ENCODE measurements around the gene AKAP8.

Gene AKAP8

DNA sequence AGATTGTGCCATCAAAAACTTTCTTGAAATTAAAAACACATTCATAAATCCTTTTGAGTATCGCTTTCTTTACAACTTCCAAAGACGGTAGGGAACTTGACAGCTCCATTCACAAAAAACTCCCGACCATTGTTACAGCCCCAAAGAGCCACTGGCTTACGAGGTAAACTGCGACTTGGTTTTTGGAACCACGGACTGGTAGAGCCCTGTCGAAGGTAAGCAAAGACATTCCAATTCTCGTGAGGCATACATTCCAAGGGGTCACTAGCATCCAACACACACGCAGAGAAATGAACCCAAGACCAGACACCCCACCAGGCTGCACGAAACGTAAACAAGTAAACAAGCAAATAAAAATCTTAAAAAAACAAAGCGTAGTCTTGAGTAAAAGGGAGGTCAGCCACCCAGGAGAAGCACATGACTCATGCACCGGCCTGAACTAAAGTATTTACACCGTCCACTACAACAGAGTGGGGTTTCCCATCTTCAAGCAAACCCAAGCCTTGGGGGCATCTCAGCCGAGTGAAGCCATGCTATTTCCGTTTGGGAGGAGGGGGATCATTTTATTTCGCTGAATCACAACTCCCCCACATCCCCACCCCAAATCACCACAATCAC, 48.7 kb downstream of the AKAP8 start:
- no peak for FAIRE-seq

DNA sequence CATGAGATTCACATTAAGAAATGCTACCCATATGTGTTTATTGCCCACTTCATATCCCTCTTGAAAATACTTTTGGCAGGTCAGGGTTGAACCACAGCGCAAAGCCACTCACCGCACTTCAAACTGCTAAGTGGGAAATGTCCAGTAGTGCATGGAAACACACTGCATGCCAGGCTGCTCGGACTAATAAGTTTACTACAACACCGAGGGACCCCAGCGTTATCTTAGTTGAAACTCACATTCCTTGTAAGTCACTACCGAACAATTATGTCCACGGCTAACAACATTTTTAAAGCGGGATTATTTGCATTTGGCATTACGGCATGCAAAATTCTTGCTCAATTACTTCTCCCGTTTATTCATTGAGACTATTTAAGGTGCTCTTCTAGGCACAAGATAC, 51.3 kb downstream of the AKAP8 start:
- no peak for FAIRE-seq

DNA sequence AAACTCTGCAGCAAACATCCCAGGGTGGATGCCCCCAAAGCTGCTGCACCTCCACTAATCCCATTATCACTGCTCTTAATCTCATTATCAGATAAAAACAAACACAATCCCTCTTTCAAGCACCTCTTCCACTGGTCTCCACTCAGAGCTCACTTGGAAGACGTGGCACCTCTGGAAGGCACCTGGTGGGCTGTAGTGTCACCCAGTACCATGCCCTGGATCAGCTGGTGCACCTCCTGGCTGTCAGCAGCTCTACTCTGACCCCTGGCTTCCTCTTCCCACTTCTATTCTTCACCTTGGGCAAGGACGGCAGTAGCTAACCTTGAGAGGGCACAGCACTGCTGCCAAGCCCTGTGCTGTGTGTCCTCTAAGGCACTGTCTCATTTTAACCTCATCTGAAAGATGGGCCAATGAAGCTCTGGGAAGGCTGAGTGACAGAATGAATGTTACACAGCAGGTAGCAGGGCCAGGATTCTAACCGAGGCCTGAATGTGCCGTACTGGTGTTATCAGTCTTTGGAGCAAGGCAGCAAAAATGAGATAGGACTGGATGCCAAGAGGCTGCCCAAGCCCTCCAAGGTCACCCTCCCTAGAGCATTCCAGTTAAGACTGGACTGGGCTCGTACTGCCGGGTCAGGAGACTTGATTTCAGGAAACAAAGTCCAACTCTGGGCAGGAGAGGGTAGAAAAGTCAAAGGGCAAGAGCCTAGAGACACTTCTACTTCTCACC, 54.6 kb downstream of the AKAP8 start:
- FAIRE-seq = no peak

DNA sequence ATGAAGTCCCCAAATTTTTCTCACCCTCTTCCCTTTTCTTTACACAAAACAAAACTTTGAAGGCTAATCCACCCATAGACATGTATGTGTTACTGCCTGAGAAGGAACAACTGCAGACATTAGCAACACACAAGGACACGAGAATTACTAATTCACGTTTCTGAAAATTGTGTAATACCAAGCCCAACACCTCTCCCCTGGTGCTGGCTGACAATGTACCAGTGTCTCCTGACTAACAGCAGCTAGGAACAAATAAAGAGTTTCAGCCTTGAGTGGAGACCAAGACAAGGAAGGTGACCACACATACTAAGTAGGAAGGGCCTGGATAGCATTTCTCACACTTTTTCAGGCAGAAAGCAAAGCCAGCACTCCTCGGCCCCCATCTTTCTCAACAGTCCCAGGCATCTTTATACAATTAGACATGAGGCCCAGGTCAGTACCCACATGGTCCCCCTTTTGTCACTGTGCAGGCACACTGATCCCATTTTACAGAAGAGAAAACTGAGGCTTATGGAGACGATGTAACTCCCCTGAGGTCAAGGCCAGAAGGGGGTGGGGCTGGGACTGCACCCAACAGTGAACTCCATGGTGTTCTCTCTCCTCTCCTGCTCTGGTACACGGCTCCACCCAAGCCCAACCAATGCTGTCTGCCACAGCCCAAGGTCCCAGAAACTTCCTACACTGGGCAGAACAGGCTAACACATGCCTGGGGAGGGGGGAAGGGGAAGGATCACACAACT, 55.9 kb downstream of the AKAP8 start:
- FAIRE-seq = no peak

DNA sequence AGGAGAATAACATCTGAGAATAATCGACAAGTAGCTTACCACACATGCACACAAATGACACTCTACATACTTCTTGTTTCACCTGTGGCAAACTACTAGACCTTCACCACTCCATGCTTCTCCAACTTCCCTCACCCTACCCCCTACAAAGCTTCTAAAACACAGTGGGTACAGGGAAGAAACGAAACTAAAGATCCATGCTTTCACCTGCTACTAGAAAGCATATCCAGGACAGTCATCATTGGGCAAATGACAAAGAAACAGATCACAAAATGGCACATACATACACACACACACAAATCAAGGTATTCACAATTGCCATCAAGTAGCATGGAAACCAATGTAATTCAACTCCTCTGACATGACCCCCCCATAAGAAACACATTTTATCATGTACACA, 57.8 kb downstream of the AKAP8 start:
- no peak for FAIRE-seq

DNA sequence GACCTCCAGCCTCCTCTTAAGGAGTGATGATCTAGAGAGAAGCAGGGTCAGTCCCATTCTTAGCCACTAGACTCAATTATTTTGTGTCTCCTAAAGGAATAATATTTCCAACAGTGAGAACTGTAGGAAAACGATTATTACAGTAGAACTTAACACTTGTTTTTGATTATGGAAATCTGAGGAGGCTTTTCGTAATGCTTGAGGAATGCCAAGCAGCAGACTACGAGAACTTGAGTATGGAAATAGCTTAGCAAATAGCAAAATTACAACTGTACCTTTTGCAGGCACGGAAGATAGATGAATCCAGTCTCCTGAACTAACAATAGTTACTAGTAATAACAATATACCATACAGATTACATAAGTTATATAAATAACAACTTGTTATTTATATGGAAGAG, 59.5 kb downstream of the AKAP8 start:
- FAIRE-seq = no peak

DNA sequence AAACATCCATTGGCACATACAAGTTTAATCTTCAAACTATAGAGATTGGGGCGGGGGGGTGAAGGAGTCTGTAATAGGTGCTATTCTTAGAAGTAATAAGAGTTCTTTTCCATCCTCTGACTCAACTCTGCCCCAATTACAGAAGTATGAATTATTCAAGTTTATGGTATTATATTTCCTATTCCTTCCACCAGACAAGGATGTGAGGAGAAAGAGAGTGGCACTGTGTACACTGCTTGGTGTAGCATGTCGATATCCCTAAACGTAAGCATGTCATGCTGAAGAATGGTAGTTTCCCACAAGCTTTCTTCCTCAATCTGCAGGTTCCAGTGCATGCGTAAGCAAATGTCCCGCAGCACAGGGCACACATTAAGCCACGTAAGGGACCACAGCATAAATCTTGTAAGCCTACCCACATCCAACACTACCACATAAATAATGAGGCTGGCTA, 61.3 kb downstream of the AKAP8 start:
- FAIRE-seq = no peak

DNA sequence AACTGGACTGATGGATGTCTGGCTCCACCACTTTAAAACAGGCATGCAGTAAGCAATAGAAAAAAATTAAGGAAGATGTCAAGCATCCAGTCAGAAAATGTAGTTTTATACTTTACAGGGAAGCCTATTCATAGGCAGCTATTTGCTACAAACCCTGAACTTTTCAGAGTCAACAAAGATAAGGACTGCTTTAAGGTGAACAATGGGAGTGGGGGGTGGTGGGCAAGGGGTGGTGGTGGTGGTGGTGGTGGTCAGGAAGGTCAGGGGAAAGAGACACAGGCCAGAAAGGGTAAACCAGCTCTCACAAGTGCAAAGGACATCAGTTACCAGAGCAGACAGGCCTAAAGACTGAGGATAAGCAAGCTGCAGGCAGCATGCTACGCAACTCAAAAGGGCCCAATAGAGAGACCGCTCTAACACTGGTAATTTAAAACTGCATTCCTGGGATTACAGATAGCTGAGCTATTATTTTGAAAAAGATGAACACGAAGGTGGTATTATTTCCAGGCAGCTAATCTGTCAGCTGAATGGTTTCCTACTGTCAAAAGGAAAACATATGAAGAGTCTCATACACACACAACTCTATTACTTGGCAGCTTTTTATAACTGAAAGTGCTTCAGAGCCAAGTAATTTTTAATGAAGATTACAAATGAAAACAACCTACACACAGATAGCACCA, 62.1 kb downstream of the AKAP8 start:
- FAIRE-seq = no peak

DNA sequence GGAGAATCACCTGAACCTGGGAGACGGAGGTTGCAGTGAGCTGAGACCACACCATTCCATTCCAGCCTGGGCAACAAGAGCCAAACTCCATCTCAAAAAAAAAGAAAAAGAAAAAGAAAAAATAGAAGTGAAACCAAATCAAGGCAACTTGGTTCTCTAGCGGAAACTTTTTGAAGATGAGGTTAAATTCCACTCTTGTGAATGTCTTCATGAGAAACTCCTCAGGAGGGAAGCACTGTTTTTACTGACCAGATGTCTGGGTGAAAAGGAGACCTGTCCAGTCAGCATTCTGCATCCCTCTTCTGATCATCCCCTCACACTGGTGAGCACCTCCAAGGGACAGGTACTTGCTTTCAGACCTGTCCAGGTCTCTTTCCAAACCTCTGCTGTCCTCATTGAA, 63.1 kb downstream of the AKAP8 start:
- FAIRE-seq = no peak

DNA sequence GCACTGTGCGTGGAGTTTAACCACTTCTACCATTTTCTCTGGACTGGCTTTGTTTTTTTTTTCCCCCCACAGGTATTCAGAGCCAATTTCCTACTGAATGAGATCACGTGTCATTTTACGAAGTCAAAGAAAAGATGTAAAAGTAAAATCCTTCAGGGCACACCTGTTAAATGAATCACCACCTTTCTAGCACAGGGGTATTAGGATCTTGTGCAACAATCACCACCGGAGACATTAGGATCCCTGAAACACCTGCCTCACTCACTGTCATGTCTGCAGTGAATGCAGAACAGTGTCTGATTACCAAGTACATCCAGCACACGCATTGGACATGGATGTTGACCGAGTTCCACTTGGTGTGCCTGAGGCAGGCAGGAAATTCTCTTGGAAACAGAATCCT, 64.5 kb downstream of the AKAP8 start:
- FAIRE-seq = no peak

DNA sequence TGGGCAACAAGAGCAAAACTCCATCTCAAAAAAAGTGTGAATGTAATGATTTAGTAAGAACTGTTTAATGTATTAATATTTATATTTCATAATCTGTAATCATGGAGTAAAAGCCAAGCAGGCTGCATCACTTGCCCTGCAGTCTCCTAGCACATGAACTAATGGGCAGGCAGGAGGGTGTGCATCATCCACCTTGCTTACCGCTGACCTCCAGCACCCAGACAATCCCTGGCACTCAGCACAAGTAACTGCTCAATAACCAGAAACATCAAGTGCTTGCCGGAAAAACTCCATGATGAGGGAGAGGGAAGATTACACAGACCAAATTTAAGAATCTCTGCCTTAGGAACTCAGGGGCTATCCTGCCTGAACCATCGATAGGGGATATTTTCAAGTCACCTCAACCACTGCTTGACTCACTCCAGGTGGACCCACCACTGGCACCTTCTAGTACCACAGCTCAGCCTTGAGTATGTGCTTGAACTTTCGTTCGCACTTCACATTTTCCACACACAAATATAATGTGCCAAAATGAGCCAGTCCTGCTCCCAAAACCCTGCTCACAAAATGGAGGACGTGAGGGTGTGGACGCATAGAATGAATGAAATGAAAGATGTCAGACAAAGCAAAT, 65.8 kb downstream of the AKAP8 start:
- FAIRE-seq = no peak

DNA sequence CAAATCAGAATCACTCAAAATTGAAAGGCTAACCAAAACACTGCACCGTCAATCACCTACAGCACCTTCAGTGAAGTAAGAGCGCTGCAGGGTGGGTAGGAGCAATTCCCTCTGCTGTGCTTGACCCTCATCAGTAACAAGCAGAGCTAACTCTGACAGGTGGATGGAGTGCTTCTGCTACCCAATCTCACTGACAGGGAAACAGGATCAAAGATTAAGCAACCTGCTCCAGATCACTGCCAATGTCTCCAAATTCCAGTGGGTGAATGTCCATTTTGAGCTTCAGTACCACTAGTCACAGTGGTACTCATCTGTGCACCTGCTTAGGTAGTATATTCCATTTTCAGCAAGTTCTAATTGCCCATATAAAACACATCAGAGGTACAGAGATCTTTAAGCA, 72.4 kb downstream of the AKAP8 start:
- FAIRE-seq = no peak

DNA sequence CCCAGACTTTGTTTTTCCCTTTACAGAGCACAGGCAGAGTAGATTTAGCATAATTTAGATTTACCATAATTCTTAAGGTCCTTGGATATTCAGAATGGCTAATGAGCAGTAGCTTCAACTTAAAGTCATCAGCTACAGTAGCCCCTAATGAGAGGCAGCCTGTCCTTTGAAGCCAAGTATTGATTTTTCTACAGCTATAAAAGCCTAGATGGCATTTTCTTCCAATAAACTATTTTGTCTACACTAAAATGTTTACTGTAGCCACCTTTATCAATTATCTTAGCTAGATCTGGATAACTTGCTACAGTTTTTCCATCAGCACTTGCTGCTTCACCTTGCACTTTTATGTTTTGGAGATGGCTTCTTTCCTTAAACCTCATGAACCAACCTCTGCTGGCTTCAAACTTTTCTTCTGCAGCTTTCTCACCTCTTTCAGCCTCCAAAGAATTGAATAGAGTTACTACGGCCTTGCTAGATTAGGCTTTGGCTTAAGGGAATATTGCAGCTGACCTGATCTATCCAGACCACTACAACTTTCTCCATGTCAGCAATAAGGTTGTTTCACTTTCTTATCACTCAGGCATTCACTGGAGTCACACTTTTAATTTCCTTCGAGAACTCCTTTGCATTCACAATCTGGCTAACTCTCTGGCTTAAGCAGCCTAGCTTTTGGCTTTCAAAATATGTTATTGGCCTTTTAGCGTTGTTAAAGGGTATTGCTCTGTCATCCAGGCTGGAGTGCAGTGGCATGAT, 73.8 kb downstream of the AKAP8 start:
- FAIRE-seq = no peak

DNA sequence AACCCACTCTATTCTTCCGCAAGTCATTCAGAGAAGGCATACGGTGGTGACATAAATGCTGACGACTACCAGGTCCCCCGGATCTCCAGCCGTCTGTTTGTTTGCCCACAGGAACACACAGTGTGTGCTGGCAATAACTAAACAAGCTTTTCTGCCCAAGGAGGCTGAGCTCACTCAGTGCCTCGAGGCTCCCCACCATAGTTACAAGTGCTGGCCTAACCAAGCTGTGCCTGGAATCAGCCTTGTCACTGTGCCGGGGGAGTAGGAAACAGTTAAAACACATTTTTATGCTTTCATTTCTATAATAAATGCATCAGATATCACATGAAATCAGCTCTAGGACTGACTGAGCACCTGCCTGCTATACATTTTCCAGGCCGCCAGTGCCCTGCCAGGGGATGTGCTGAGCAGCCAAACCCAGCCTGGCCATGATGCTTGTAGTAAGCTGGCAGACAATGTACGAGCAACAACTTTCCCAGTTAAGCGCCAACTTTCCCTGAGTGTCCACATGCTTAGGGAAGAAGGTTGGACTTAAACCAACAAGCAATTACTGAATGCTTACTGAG, 75.4 kb downstream of the AKAP8 start:
- FAIRE-seq = no peak
